A204.1 (cell line): ENCODE data around the gene OR9G1.
"Not testable (repeated sequence)": the region's sequence is repeated elsewhere in the genome, so short reads cannot be mapped to it uniquely, and the experiment has no call there.

Experiments used
- FAIRE-seq: peaks from 2 replicates; lab custom pipeline; 2012; peaks lifted over from hg19 to GRCh38; lab: Jason Lieb, UNC

OR9G1 gene

GRCh38 chr11:56698795-56699194, at the start of gene OR9G1:
Gene OR9G1 (plus strand): TSS chr11:56699095. CDS start chr11:56700388, 1,293 bp downstream.
- FAIRE-seq = no peak

GRCh38 chr11:56659755-56660154, 39.1 kb upstream of the OR9G1 start:
- no peak for FAIRE-seq

GRCh38 chr11:56663386-56663785, 35.5 kb upstream of the OR9G1 start, which contains the start of gene OR5AR1:
Gene OR5AR1 (plus strand): TSS chr11:56663686. CDS start chr11:56663686, 0 bp downstream.
- FAIRE-seq = no peak

GRCh38 chr11:56670984-56671383, 27.9 kb upstream of the OR9G1 start:
- no peak for FAIRE-seq

- FAIRE-seq = no peak
Measured at GRCh38 chr11:56688554-56689100, 10.3 kb upstream of the OR9G1 start.

GRCh38 chr11:56691179-56691578, 7.7 kb upstream of the OR9G1 start:
- FAIRE-seq = not testable (repeated sequence)

GRCh38 chr11:56693428-56693827, 5.5 kb upstream of the OR9G1 start:
- FAIRE-seq = no peak

GRCh38 chr11:56700242-56700913, 1.5 kb downstream of the OR9G1 start:
- FAIRE-seq = no peak

- FAIRE-seq = no peak
Measured at GRCh38 chr11:56700914-56701485, 2.1 kb downstream of the OR9G1 start.

GRCh38 chr11:56705784-56706396, 7.0 kb downstream of the OR9G1 start:
- FAIRE-seq = no peak

- FAIRE-seq = no peak
Measured at GRCh38 chr11:56706486-56706885, 7.6 kb downstream of the OR9G1 start.

GRCh38 chr11:56714206-56714605, 15.3 kb downstream of the OR9G1 start:
- FAIRE-seq = no peak

GRCh38 chr11:56716379-56716854, 17.5 kb downstream of the OR9G1 start:
- FAIRE-seq = no peak

- no peak for FAIRE-seq
Measured at GRCh38 chr11:56720513-56720912, 21.6 kb downstream of the OR9G1 start.

GRCh38 chr11:56740107-56740506, 41.2 kb downstream of the OR9G1 start:
- no peak for FAIRE-seq

GRCh38 chr11:56740886-56741285, 42.0 kb downstream of the OR9G1 start:
- no peak for FAIRE-seq

- FAIRE-seq = no peak
Measured at GRCh38 chr11:56748597-56748996, 49.7 kb downstream of the OR9G1 start, which contains the start of gene OR9G4. Gene OR9G4 (minus strand): TSS chr11:56748697. CDS start chr11:56743766, 4,931 bp downstream.

- no peak for FAIRE-seq
Measured at GRCh38 chr11:56750190-56750589, 51.3 kb downstream of the OR9G1 start.

GRCh38 chr11:56751480-56751879, 52.6 kb downstream of the OR9G1 start:
- no peak for FAIRE-seq
